ENCODE data around the gene ZMAT3.

Gene ZMAT3

GRCh38 chr3:179020112-179020511 lies 51.5 kb downstream of the ZMAT3 start:
- TF ChIP-seq, protein P1, sequence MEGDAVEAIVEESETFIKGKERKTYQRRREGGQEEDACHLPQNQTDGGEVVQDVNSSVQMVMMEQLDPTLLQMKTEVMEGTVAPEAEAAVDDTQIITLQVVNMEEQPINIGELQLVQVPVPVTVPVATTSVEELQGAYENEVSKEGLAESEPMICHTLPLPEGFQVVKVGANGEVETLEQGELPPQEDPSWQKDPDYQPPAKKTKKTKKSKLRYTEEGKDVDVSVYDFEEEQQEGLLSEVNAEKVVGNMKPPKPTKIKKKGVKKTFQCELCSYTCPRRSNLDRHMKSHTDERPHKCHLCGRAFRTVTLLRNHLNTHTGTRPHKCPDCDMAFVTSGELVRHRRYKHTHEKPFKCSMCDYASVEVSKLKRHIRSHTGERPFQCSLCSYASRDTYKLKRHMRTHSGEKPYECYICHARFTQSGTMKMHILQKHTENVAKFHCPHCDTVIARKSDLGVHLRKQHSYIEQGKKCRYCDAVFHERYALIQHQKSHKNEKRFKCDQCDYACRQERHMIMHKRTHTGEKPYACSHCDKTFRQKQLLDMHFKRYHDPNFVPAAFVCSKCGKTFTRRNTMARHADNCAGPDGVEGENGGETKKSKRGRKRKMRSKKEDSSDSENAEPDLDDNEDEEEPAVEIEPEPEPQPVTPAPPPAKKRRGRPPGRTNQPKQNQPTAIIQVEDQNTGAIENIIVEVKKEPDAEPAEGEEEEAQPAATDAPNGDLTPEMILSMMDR (conservative IDR thresholded peaks at IDR 0.05; ENCODE audit: low read length) = no peak
- no peak overlapping the region for H3K4me3 ChIP-seq (ENCODE audit: low read length)
- no peak for DNase-seq (ENCODE audit: low read depth)

- DNase-seq (ENCODE audit: low read depth) = no peak
- TF ChIP-seq, protein P1 (conservative IDR thresholded peaks at IDR 0.05; ENCODE audit: low read length) = no peak
- H3K4me3 ChIP-seq (ENCODE audit: low read length) = no peak overlapping the region
Observed at GRCh38 chr3:179018808-179019207, 52.8 kb downstream of the ZMAT3 start.

DNA sequence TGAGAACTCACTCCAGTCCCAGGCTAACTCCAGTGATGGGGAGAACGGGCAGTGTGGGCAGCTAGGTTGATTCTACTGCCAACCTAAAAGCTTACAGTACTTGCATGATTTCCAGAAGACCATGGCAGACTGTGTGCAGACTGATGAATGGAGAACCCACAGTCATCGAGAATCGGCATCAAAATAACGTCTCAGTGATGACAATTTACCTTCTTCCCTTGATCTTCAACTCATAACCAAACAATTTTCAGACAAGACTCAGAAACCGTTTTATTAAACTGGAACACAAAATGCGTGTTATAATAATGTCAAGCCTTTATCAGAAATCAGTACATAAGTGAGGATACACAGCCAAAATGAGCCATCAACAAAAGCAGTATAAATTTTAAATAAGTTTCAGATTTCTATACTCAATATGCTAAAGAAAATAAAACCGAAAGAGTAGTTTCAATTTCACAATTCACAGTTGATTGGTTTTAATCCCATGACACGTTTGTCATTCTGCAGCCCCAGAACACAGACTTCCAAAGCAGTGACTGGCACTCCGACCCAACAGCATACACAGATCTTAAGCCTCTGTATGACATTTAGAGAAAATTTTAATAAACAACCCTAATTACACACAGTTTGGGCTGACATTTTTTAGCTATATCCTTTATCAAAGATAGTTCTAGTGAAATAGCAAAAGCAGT lies 54.5 kb downstream of the ZMAT3 start:
- DNase-seq (ENCODE audit: low read depth) = no peak
- no peak overlapping the region for H3K4me3 ChIP-seq (ENCODE audit: low read length)
- TF ChIP-seq, protein P1 (conservative IDR thresholded peaks at IDR 0.05; ENCODE audit: low read length) = no peak

DNA sequence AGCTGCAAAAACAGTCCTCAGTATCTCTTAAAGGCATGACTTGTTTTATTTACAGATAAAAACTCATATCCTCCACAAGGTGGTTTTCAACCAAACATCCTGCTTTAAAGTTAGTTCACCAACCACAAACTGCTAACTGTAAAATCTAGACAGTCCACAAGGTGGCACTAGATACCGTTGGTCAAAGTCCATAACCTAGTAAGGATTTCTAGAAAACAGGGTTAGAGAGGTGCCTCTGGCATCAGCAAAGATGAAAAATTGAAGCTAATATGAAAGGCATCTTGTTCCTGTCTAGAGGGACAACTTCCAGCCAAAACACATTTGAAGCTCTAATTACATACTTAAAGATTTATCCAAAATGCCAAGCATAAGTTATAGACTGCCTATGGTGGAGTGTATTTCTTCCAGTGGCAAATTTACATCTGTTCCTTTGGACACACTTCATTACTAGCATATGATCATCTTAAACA lies 56.0 kb downstream of the ZMAT3 start:
- no peak overlapping the region for H3K4me3 ChIP-seq (ENCODE audit: low read length)
- TF ChIP-seq, protein P1 (conservative IDR thresholded peaks at IDR 0.05; ENCODE audit: low read length) = peak; percentile 93
- DNase-seq (ENCODE audit: low read depth) = peak; percentile 79

GRCh38 chr3:179005706-179006105 lies 65.9 kb downstream of the ZMAT3 start:
- H3K4me3 ChIP-seq (ENCODE audit: low read length) = no peak overlapping the region
- TF ChIP-seq, protein P1 (conservative IDR thresholded peaks at IDR 0.05; ENCODE audit: low read length) = no peak
- DNase-seq (ENCODE audit: low read depth) = no peak

- DNase-seq (ENCODE audit: low read depth) = no peak
- TF ChIP-seq, protein P1 (conservative IDR thresholded peaks at IDR 0.05; ENCODE audit: low read length) = no peak
- no peak overlapping the region for H3K4me3 ChIP-seq (ENCODE audit: low read length)
Observed at GRCh38 chr3:179005213-179005612, 66.4 kb downstream of the ZMAT3 start.

- TF ChIP-seq, protein P1 (conservative IDR thresholded peaks at IDR 0.05; ENCODE audit: low read length) = no peak
- DNase-seq (ENCODE audit: low read depth) = no peak
- no peak overlapping the region for H3K4me3 ChIP-seq (ENCODE audit: low read length)
Observed at GRCh38 chr3:179000659-179001058, 71.0 kb downstream of the ZMAT3 start.

All from AG10803 (cell line).